NCI-H2029 treated with DMSO at 0.1 percent for 48 hours (cell line): ENCODE measurements around the gene BRF1.
"Not testable (repeated sequence)": the region's sequence is repeated elsewhere in the genome, so short reads cannot be mapped to it uniquely, and the experiment has no call there.

Experiments used
- DNase-seq: peaks from one replicate; lab custom pipeline; 2025; lab: John Stamatoyannopoulos, UW

BRF1 gene

DNA sequence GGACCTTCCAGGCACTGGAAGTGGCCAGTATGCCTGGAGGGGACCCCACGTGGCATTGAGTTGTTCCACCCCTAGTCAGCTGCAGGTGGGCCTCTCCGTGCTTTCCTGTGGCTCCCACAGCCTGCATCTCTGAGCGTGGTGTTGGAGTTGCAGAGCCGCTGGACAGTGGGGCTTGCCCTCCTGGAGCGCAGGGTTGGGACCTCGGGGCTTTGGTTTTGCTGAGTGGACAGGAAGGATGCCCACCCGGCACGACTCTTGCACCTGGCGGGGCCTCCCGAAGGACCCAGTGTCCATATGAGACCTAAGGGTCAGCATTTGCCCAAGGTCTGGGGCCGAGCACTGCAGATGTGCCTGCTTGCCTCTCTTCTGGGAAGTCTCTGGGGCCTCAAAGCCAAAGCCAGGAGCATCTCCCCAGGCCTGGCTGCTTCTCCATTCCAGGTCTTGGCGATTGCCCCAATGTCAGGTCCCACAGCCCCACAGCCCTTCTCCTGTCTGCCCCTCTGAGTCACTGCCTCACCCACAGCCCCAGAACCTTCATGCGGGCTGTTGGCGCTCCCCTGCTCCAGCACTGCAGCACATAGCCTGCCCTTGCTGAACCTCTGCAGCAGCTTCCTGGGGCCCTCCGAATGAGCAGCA lies 15.3 kb upstream of the BRF1 start:
- no peak for DNase-seq

GRCh38 chr14:105315211-105315721 lies 14.5 kb upstream of the BRF1 start:
- no peak for DNase-seq

DNA sequence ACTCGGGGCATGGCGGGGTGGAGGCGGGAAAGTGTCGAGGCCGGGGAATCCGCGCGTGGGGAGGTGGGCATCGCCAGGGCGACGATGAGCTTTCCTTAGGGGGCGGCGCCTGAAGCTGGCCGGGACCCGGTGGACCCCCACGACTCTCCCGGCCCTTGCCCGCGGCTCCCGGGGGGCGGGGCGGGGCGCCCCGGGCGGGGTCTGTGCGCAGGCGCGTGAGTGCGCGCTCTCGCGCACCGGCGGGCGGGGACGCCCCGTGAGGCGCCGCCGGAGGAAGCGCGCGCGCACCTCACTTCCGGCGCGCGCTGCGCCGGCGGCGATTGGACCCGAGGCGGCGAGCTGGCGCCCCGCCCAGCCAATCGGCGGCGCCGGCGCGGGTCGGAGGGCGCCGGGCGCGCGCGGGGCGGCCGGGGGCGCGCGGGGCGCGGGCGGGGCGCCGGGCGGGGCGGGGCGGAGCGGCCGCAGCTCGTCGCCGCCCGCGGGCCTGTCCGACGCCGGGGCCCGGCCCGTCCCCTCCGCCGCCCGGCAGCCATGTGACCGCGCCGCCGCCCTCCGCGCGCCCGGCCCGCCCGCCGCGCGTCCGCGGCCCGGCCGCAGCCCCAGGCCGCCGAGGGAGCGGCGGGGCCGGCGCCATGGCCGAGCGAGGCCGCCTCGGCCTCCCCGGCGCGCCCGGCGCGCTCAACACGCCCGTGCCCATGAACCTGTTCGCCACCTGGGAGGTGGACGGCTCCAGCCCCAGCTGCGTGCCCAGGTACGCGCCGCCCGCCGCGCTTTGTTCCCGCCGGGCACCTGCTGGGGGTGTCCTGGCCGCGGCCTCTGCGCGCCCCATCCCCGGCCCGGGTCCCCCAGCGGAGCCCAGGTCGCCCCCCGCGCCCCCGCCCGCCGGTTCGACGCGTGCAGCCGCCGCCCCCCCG lies 13.7 kb upstream of the BRF1 start, which contains the start of gene PACS2:
PACS2 (plus strand) TSS at position 462 of the 914 bp plus-strand sequence; CDS start at position 633, 171 bp downstream.
- no peak for DNase-seq

DNA sequence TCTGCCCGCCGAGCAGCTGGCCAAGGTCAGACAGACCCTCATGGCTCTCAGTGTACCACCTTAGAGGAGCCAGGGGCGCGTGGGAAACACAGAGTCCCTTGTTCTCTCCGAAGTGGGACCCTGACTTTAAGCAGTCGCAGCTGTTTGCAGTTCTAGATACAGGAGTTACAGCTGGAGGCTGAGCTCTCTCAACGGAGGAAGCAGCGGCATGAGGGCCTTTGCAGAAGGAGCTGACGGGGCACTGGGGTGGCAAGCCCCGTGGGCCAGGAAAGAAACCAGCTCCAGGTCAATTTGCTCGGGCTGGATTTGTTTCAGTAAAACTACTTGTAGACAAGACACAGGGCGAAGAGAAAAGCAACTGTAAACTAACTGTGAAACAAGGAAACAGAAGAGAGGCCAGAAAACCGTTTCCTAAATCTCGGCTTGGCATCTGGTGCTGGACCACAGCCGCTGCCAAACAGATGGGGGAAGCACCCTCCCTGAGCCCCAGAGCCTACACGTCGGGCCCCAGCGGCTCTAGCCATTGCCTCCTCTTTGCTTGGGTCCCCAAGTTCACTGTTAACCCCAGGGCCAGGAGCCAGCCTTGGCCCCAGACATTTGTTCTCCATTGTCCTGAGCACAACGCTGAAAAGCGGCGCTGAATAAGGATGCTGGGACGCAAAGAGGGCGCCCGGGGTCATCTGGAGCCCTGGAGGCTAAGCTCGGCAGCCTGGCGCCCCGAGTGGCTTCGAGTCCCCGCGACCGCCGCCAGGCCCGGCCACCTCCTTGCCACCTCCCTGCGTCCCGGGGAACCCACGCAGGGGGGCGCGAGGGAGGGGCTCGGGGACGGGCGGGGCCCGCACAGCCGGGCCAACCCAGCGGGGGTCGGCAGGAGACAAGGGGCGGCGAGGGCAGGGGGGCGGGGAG lies 12.8 kb upstream of the BRF1 start:
- no peak for DNase-seq

- no peak for DNase-seq
Measured at GRCh38 chr14:105312973-105313372, 12.2 kb upstream of the BRF1 start.

- DNase-seq: no peak
Measured at GRCh38 chr14:105311838-105312237, 11.0 kb upstream of the BRF1 start.

- no peak for DNase-seq
Measured at GRCh38 chr14:105309371-105309770, 8.6 kb upstream of the BRF1 start.

GRCh38 chr14:105307052-105307727 lies 6.4 kb upstream of the BRF1 start:
- DNase-seq: no peak

DNA sequence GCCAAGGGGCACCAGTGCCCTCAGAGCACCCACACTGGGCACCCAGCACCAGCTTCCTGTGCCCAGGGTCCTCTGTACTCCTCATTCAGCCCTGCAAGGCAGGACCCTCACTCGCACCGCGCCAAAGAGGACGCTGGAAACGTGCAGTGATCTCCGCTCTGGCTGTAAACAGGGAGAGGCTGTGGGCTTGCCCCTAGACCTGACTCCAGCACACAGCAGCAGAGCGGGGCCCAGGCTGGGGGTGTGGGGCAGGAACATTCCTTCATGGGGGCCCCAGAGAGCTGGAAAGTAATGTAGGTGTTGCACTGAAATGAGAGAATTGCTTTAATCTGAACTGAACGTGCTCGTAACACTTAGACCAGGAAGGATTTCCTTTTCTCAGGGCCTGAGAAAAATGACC lies 5.0 kb upstream of the BRF1 start:
- DNase-seq: no peak

- DNase-seq: no peak
Measured at GRCh38 chr14:105305345-105305744, 4.5 kb upstream of the BRF1 start.

GRCh38 chr14:105304565-105304964 lies 3.8 kb upstream of the BRF1 start:
- DNase-seq: no peak

DNA sequence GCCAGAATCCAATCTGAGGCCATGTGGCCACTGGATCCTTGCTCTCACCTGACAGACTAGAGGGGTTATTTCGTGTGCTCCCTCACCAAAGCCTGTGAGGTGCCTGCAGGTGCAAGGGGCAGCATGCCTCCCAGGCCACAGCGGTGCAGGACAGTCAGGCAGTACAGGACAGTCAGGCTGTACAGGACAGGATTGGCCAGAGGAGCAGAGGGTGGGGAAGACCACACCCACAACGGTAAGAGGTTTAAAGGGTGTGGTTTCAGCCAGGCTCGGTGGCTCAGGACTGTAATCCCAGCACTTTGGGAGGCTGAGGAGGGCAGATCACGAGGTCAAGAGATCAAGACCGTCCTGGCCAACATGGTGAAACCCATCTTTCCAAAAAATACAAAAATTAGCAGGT lies 3.1 kb upstream of the BRF1 start:
- no peak for DNase-seq

DNA sequence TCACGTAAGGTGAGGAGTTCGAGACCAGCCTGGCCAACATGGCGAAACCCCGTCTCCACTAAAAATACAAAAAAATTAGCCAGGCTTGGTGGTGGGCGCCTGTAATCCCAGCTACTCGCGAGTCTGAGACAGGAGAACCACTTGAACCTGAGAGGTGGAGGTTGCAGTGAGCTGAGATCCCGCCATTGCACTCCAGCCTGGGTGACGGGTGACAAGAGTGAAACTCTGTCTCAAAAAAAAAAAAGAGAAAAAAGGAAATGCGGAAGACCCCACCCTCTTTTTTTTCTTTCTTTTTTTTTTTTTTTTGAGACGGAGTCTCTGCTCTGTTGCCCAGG lies 1.1 kb upstream of the BRF1 start:
- DNase-seq: not testable (repeated sequence)

- peak; percentile 54 for DNase-seq
Measured at GRCh38 chr14:105301103-105301914, 508 bp upstream of the BRF1 start.

- DNase-seq: no peak
Measured at GRCh38 chr14:105299654-105300541, 903 bp downstream of the BRF1 start.

- not testable (repeated sequence) for DNase-seq
Measured at GRCh38 chr14:105297311-105297710, 3.5 kb downstream of the BRF1 start.

DNA sequence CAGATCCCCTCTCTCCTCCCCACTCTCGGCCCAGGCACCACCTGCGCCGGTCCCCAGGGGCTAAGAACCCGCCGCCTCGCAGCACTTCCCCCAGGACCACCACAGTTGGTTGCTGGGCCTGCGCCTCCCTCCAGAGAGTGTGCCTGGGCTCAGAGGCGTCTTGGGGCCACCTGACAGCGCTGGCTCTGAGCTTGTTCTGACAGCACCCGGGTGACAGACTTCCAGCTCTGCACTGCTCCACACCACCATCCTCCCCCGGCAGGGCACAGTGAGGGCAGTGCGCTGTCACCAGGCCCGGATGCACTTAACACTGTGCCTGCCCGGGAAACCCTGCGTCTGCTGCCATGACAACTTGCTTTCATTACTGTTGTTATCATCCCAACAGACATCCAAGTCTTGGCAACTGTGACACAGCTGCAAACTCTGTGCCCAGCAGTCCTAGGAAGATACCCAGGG lies 6.6 kb downstream of the BRF1 start:
- DNase-seq: no peak

- no peak for DNase-seq
Measured at GRCh38 chr14:105292826-105293711, 7.7 kb downstream of the BRF1 start.
